Skin epidermis (tissue), 12 donors: ENCODE measurements around the gene FBLN1.
A peak's percentile ranks its signal among the peaks of the same experiment; 100 is the strongest.

Experiments
- H3K27ac ChIP-seq, 21 experiments: fragments of 200-600 bp; sonication (generic) in 11 of 21; one replicate each; pipeline ENCODE4 v1.5.0; 2020; ENCODE audit warnings: mild to moderate bottlenecking in 3 of 21, inconsistent platforms in 2 of 21, moderate library complexity in 2 of 21
- H3K4me3 ChIP-seq, 7 experiments: fragments of 200-600 bp; sonication (generic) in 2 of 7; one replicate each; pipeline ENCODE4 v1.5.0; 2020; ENCODE audit warnings: inconsistent platforms in 2 of 7, mild to moderate bottlenecking in 2 of 7, moderate library complexity in 1 of 7

FBLN1 gene

GRCh38 chr22:45577746-45578523 lies 75.3 kb downstream of the FBLN1 start:
- no peak overlapping the region for H3K27ac ChIP-seq

GRCh38 chr22:45578524-45579147 lies 76.0 kb downstream of the FBLN1 start:
- no peak overlapping the region for H3K27ac ChIP-seq

More at GRCh38 chr22:45577746-45578523, 75.3 kb downstream of the FBLN1 start:
- H3K4me3 ChIP-seq, result no peak overlapping the region

GRCh38 chr22:45579306-45579705 lies 76.6 kb downstream of the FBLN1 start:
- no peak overlapping the region for H3K27ac ChIP-seq
- H3K4me3 ChIP-seq, result no peak overlapping the region

More at GRCh38 chr22:45578524-45579147, 76.0 kb downstream of the FBLN1 start:
- H3K4me3 ChIP-seq, result no peak overlapping the region

- Histone ChIP-seq H3K4me3 (no peak overlapping the region), H3K27ac (no peak overlapping the region)
Observed at GRCh38 chr22:45579806-45580725, 77.4 kb downstream of the FBLN1 start.

- no peak overlapping the region for H3K4me3 ChIP-seq
- no peak overlapping the region for H3K27ac ChIP-seq
Observed at GRCh38 chr22:45580726-45581381, 78.2 kb downstream of the FBLN1 start.

GRCh38 chr22:45581549-45582080 lies 78.9 kb downstream of the FBLN1 start:
- no peak overlapping the region for H3K27ac ChIP-seq
- H3K4me3 ChIP-seq, result no peak overlapping the region

- Histone ChIP-seq H3K27ac (no peak overlapping the region), H3K4me3 (no peak overlapping the region)
Observed at GRCh38 chr22:45582236-45582954, 79.7 kb downstream of the FBLN1 start.

GRCh38 chr22:45582955-45583320 lies 80.3 kb downstream of the FBLN1 start:
- no peak overlapping the region for H3K27ac ChIP-seq
- H3K4me3 ChIP-seq, result no peak overlapping the region

- Histone ChIP-seq H3K4me3 (no peak overlapping the region), H3K27ac (peak overlapping the region in 1 of 21 experiments; percentile 40)
Observed at GRCh38 chr22:45583504-45583903, 80.8 kb downstream of the FBLN1 start.

GRCh38 chr22:45584121-45584570 lies 81.5 kb downstream of the FBLN1 start:
- H3K27ac ChIP-seq, result peak overlapping the region in 1 of 21 experiments; percentile 40
- H3K4me3 ChIP-seq, result no peak overlapping the region

GRCh38 chr22:45584621-45585436 lies 82.1 kb downstream of the FBLN1 start:
- Histone ChIP-seq H3K27ac (no peak overlapping the region), H3K4me3 (no peak overlapping the region)

GRCh38 chr22:45585437-45585755 lies 82.7 kb downstream of the FBLN1 start:
- Histone ChIP-seq H3K27ac (no peak overlapping the region), H3K4me3 (no peak overlapping the region)

GRCh38 chr22:45585946-45586540 lies 83.4 kb downstream of the FBLN1 start:
- Histone ChIP-seq H3K4me3 (no peak overlapping the region), H3K27ac (no peak overlapping the region)

GRCh38 chr22:45586651-45587405 lies 84.1 kb downstream of the FBLN1 start:
- Histone ChIP-seq H3K4me3 (no peak overlapping the region), H3K27ac (no peak overlapping the region)

GRCh38 chr22:45587638-45588505 lies 85.2 kb downstream of the FBLN1 start:
- Histone ChIP-seq H3K4me3 (no peak overlapping the region), H3K27ac (no peak overlapping the region)

- H3K4me3 ChIP-seq, result no peak overlapping the region
- H3K27ac ChIP-seq, result no peak overlapping the region
Observed at GRCh38 chr22:45589556-45589955, 86.9 kb downstream of the FBLN1 start.
